ENCODE data around the gene HERC6.
"Not testable (repeated sequence)": the region's sequence is repeated elsewhere in the genome, so short reads cannot be mapped to it uniquely, and the experiment has no call there.

Gene HERC6

GRCh38 chr4:88439161-88439760 is 60.6 kb downstream of the HERC6 start:
- Histone ChIP-seq H3K27ac (ENCODE audit: low read depth, low read length) (no peak overlapping the region), H3K27me3 (ENCODE audit: control insufficient read depth, insufficient read depth, low read length) (no peaks in the 10 kb centered on the region), H3K9ac (ENCODE audit: low read length) (no peak overlapping the region), H3K36me3 (ENCODE audit: control insufficient read depth, insufficient read depth, low read length) (peaks cover 2% of the 10 kb centered on the region), H3K4me3 (ENCODE audit: low read length) (no peak overlapping the region), H3K4me1 (ENCODE audit: control insufficient read depth, insufficient read depth, low read length) (no peaks in the 10 kb centered on the region)

- Histone ChIP-seq H3K4me3 (ENCODE audit: low read length) (no peak overlapping the region), H3K4me1 (ENCODE audit: control insufficient read depth, insufficient read depth, low read length) (no peaks in the 10 kb centered on the region), H3K27ac (ENCODE audit: low read depth, low read length) (no peak overlapping the region), H3K36me3 (ENCODE audit: control insufficient read depth, insufficient read depth, low read length) (no peaks in the 10 kb centered on the region), H3K9ac (ENCODE audit: low read length) (no peak overlapping the region), H3K27me3 (ENCODE audit: control insufficient read depth, insufficient read depth, low read length) (no peaks in the 10 kb centered on the region)
Measured at GRCh38 chr4:88440146-88440545, 61.5 kb downstream of the HERC6 start.

GRCh38 chr4:88441696-88442095 is 63.0 kb downstream of the HERC6 start:
- no peak overlapping the region for H3K9ac ChIP-seq (ENCODE audit: low read length)
- H3K27ac ChIP-seq (ENCODE audit: low read depth, low read length) = no peak overlapping the region
- H3K4me3 ChIP-seq (ENCODE audit: low read length) = no peak overlapping the region
- H3K27me3 ChIP-seq (ENCODE audit: control insufficient read depth, insufficient read depth, low read length) = no peaks in the 10 kb centered on the region
- no peaks in the 10 kb centered on the region for H3K36me3 ChIP-seq (ENCODE audit: control insufficient read depth, insufficient read depth, low read length)
- H3K4me1 ChIP-seq (ENCODE audit: control insufficient read depth, insufficient read depth, low read length) = no peaks in the 10 kb centered on the region

- H3K27ac ChIP-seq (ENCODE audit: low read depth, low read length) = no peak overlapping the region
- no peaks in the 10 kb centered on the region for H3K4me1 ChIP-seq (ENCODE audit: control insufficient read depth, insufficient read depth, low read length)
- no peak overlapping the region for H3K4me3 ChIP-seq (ENCODE audit: low read length)
- H3K27me3 ChIP-seq (ENCODE audit: control insufficient read depth, insufficient read depth, low read length) = no peaks in the 10 kb centered on the region
- no peaks in the 10 kb centered on the region for H3K36me3 ChIP-seq (ENCODE audit: control insufficient read depth, insufficient read depth, low read length)
- H3K9ac ChIP-seq (ENCODE audit: low read length) = no peak overlapping the region
Measured at GRCh38 chr4:88442689-88443191, 64.1 kb downstream of the HERC6 start.

- H3K27me3 ChIP-seq (ENCODE audit: control insufficient read depth, insufficient read depth, low read length) = no peaks in the 10 kb centered on the region
- no peaks in the 10 kb centered on the region for H3K4me1 ChIP-seq (ENCODE audit: control insufficient read depth, insufficient read depth, low read length)
- no peak overlapping the region for H3K9ac ChIP-seq (ENCODE audit: low read length)
- no peak overlapping the region for H3K4me3 ChIP-seq (ENCODE audit: low read length)
- no peak overlapping the region for H3K27ac ChIP-seq (ENCODE audit: low read depth, low read length)
- no peaks in the 10 kb centered on the region for H3K36me3 ChIP-seq (ENCODE audit: control insufficient read depth, insufficient read depth, low read length)
Measured at GRCh38 chr4:88443486-88443885, 64.8 kb downstream of the HERC6 start.

- Histone ChIP-seq H3K4me3 (ENCODE audit: low read length) (no peak overlapping the region), H3K9ac (ENCODE audit: low read length) (no peak overlapping the region), H3K27ac (ENCODE audit: low read depth, low read length) (no peak overlapping the region), H3K4me1 (ENCODE audit: control insufficient read depth, insufficient read depth, low read length) (no peaks in the 10 kb centered on the region), H3K27me3 (ENCODE audit: control insufficient read depth, insufficient read depth, low read length) (no peaks in the 10 kb centered on the region), H3K36me3 (ENCODE audit: control insufficient read depth, insufficient read depth, low read length) (no peaks in the 10 kb centered on the region)
Measured at GRCh38 chr4:88445252-88445651, 66.6 kb downstream of the HERC6 start.

- Histone ChIP-seq H3K27me3 (ENCODE audit: control insufficient read depth, insufficient read depth, low read length) (no peaks in the 10 kb centered on the region), H3K4me1 (ENCODE audit: control insufficient read depth, insufficient read depth, low read length) (no peaks in the 10 kb centered on the region), H3K9ac (ENCODE audit: low read length) (no peak overlapping the region), H3K4me3 (ENCODE audit: low read length) (no peak overlapping the region), H3K27ac (ENCODE audit: low read depth, low read length) (no peak overlapping the region), H3K36me3 (ENCODE audit: control insufficient read depth, insufficient read depth, low read length) (no peaks in the 10 kb centered on the region)
Measured at GRCh38 chr4:88446124-88446523, 67.5 kb downstream of the HERC6 start.

- Histone ChIP-seq H3K9ac (ENCODE audit: low read length) (no peak overlapping the region), H3K36me3 (ENCODE audit: control insufficient read depth, insufficient read depth, low read length) (no peaks in the 10 kb centered on the region), H3K4me1 (ENCODE audit: control insufficient read depth, insufficient read depth, low read length) (no peaks in the 10 kb centered on the region), H3K4me3 (ENCODE audit: low read length) (no peak overlapping the region), H3K27ac (ENCODE audit: low read depth, low read length) (no peak overlapping the region), H3K27me3 (ENCODE audit: control insufficient read depth, insufficient read depth, low read length) (no peaks in the 10 kb centered on the region)
Measured at GRCh38 chr4:88447371-88448095, 68.9 kb downstream of the HERC6 start.

- H3K27ac ChIP-seq (ENCODE audit: low read depth, low read length); H3K27me3 ChIP-seq (ENCODE audit: control insufficient read depth, insufficient read depth, low read length); H3K36me3 ChIP-seq (ENCODE audit: control insufficient read depth, insufficient read depth, low read length); H3K4me3 ChIP-seq (ENCODE audit: low read length); H3K4me1 ChIP-seq (ENCODE audit: control insufficient read depth, insufficient read depth, low read length); H3K9ac ChIP-seq (ENCODE audit: low read length): not testable (repeated sequence)
Measured at GRCh38 chr4:88448211-88448765, 69.6 kb downstream of the HERC6 start.

- Histone ChIP-seq H3K36me3 (ENCODE audit: control insufficient read depth, insufficient read depth, low read length) (no peaks in the 10 kb centered on the region), H3K27me3 (ENCODE audit: control insufficient read depth, insufficient read depth, low read length) (no peaks in the 10 kb centered on the region), H3K4me3 (ENCODE audit: low read length) (no peak overlapping the region), H3K4me1 (ENCODE audit: control insufficient read depth, insufficient read depth, low read length) (no peaks in the 10 kb centered on the region), H3K27ac (ENCODE audit: low read depth, low read length) (no peak overlapping the region), H3K9ac (ENCODE audit: low read length) (no peak overlapping the region)
Measured at GRCh38 chr4:88448889-88449288, 70.2 kb downstream of the HERC6 start.

- no peak overlapping the region for H3K27ac ChIP-seq (ENCODE audit: low read depth, low read length)
- no peak overlapping the region for H3K4me3 ChIP-seq (ENCODE audit: low read length)
Measured at GRCh38 chr4:88449290-88449689, 70.6 kb downstream of the HERC6 start.

GRCh38 chr4:88451205-88451604 is 72.6 kb downstream of the HERC6 start:
- Histone ChIP-seq H3K4me3 (ENCODE audit: low read length) (no peak overlapping the region), H3K9ac (ENCODE audit: low read length) (no peak overlapping the region), H3K36me3 (ENCODE audit: control insufficient read depth, insufficient read depth, low read length) (no peaks in the 10 kb centered on the region), H3K27ac (ENCODE audit: low read depth, low read length) (no peak overlapping the region), H3K4me1 (ENCODE audit: control insufficient read depth, insufficient read depth, low read length) (no peaks in the 10 kb centered on the region), H3K27me3 (ENCODE audit: control insufficient read depth, insufficient read depth, low read length) (no peaks in the 10 kb centered on the region)

More at GRCh38 chr4:88449290-88449689, 70.6 kb downstream of the HERC6 start:
- Histone ChIP-seq H3K27me3 (ENCODE audit: control insufficient read depth, insufficient read depth, low read length) (no peaks in the 10 kb centered on the region), H3K4me1 (ENCODE audit: control insufficient read depth, insufficient read depth, low read length) (no peaks in the 10 kb centered on the region), H3K9ac (ENCODE audit: low read length) (no peak overlapping the region), H3K36me3 (ENCODE audit: control insufficient read depth, insufficient read depth, low read length) (no peaks in the 10 kb centered on the region)

- Histone ChIP-seq H3K4me1 (ENCODE audit: control insufficient read depth, insufficient read depth, low read length) (no peaks in the 10 kb centered on the region), H3K9ac (ENCODE audit: low read length) (no peak overlapping the region), H3K27me3 (ENCODE audit: control insufficient read depth, insufficient read depth, low read length) (no peaks in the 10 kb centered on the region)
Measured at GRCh38 chr4:88452912-88453311, 74.3 kb downstream of the HERC6 start.

More at GRCh38 chr4:88452912-88453311, 74.3 kb downstream of the HERC6 start:
- no peak overlapping the region for H3K4me3 ChIP-seq (ENCODE audit: low read length)
- no peaks in the 10 kb centered on the region for H3K36me3 ChIP-seq (ENCODE audit: control insufficient read depth, insufficient read depth, low read length)
- H3K27ac ChIP-seq (ENCODE audit: low read depth, low read length) = no peak overlapping the region
